ENCODE measurements around the gene MAG.

MAG gene

DNA sequence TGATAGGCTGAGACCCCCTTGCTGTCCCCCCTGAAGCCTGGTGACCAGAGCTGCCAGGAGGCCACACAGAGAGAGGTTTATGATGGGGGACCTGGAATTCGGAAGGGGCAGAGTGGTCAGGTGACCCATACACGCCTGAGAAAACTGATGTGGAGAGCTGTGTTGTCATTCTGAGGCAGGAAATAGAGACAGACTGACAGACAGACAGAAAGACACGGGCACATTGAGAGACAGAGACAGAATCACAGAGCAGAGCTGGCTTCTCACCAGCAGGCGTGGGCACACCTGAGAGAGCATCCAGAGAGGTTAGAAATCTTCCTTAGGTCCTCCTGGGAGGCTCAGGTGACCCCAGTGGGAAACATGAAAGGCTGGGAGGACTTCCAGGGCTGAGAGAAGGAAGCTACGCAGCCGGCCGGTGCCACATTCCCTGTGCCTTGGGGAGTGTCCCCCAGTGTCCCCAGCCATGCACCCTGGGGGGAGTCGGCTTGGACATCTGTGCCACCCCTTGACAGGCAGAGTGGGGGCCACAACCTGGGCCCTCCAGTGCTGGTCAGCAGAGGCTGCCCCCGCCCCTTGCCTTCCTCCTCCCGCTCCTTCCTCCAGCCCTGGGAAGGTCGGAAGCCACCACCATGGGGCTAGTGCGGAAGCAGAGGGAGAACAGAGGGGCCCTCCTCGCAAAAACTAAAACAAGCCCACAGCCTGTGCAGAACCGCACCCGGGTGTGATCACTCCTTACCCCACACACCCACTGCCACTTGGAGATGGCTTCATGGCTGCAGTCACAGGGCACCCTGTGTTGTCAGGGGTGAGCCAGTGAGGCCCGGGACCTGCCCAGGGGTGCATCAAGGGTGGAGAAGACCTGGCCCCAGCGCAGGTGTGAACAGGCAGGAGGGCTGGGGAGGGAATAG, 57.9 kb downstream of the MAG start:
- TF ChIP-seq, protein P1, sequence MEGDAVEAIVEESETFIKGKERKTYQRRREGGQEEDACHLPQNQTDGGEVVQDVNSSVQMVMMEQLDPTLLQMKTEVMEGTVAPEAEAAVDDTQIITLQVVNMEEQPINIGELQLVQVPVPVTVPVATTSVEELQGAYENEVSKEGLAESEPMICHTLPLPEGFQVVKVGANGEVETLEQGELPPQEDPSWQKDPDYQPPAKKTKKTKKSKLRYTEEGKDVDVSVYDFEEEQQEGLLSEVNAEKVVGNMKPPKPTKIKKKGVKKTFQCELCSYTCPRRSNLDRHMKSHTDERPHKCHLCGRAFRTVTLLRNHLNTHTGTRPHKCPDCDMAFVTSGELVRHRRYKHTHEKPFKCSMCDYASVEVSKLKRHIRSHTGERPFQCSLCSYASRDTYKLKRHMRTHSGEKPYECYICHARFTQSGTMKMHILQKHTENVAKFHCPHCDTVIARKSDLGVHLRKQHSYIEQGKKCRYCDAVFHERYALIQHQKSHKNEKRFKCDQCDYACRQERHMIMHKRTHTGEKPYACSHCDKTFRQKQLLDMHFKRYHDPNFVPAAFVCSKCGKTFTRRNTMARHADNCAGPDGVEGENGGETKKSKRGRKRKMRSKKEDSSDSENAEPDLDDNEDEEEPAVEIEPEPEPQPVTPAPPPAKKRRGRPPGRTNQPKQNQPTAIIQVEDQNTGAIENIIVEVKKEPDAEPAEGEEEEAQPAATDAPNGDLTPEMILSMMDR (IDR thresholded peaks at IDR 0.05; ENCODE audit: control extremely low read depth, extremely low read depth, low read depth, missing control alignments): no peak
- DNase-seq (ENCODE audit: extremely low spot score): peak; percentile 13
- POLR2A ChIA-PET: interaction anchor here (1.1 kb wide), 1 partner anchor 122 kb away, joined by 3 read pairs; no protein-coding TSS in a partner anchor
- CTCF ChIA-PET: interaction anchor here (0.9 to 2.0 kb wide), 7 partner anchors 12 to 146 kb away, joined by 3 to 11 read pairs (median 4); no protein-coding TSS in a partner anchor

DNA sequence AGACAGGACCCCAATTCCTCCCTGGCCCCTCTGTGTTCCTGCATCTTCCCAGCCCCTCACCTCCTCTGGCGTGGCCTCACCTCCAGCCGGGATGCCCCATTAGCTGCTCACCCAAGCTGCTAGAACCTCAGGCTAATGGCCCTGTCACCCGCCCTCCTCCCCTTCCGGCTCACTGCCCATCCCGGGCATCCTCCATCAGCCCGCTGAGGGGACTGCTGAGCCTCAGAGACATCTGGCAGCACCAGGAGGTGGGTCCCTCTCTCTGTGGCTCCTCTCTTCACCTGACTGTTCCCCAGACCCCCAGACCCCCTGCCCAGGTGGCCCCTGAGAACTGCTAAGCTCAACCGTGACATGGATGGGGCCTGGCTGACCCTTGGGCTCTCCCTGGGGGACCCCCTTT, 58.6 kb downstream of the MAG start:
- CTCF ChIA-PET: interaction anchor here (0.7 to 2.0 kb wide), 5 partner anchors 10 to 144 kb away, joined by 3 to 9 read pairs (median 3); no protein-coding TSS in a partner anchor
- POLR2A ChIA-PET: interaction anchor here (0.8 kb wide), 1 partner anchor 13 kb away, joined by 3 read pairs; no protein-coding TSS in a partner anchor
- TF ChIP-seq, protein P1 (IDR thresholded peaks at IDR 0.05; ENCODE audit: control extremely low read depth, extremely low read depth, low read depth, missing control alignments): no peak
- peak; percentile 20 for DNase-seq (ENCODE audit: extremely low spot score)

DNA sequence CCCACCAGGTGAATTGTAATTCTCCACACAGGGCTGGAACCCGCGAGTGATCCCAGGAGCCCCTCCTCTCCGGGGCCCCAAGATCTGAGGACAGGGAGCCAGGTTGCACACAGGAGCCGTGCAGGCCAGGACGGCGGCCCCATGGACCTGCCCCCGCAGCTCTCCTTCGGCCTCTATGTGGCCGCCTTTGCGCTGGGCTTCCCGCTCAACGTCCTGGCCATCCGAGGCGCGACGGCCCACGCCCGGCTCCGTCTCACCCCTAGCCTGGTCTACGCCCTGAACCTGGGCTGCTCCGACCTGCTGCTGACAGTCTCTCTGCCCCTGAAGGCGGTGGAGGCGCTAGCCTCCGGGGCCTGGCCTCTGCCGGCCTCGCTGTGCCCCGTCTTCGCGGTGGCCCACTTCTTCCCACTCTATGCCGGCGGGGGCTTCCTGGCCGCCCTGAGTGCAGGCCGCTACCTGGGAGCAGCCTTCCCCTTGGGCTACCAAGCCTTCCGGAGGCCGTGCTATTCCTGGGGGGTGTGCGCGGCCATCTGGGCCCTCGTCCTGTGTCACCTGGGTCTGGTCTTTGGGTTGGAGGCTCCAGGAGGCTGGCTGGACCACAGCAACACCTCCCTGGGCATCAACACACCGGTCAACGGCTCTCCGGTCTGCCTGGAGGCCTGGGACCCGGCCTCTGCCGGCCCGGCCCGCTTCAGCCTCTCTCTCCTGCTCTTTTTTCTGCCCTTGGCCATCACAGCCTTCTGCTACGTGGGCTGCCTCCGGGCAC, 59.6 kb downstream of the MAG start:
- POLR2A ChIA-PET: interaction anchor here (0.8 kb wide), 1 partner anchor 12 kb away, joined by 3 read pairs; no protein-coding TSS in a partner anchor

DNA sequence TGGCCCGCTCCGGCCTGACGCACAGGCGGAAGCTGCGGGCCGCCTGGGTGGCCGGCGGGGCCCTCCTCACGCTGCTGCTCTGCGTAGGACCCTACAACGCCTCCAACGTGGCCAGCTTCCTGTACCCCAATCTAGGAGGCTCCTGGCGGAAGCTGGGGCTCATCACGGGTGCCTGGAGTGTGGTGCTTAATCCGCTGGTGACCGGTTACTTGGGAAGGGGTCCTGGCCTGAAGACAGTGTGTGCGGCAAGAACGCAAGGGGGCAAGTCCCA, 60.2 kb downstream of the MAG start:
- TF ChIP-seq, protein P1 (IDR thresholded peaks at IDR 0.05; ENCODE audit: control extremely low read depth, extremely low read depth, low read depth, missing control alignments): no peak
- ChIA-PET CTCF (interaction anchor here (1.1 to 7.2 kb wide), 33 partner anchors 10 to 239 kb away, joined by 3 to 125 read pairs (median 8); partner anchors contain the start of gene FFAR2), POLR2A (interaction anchor here (0.6 kb wide), 1 partner anchor 91 kb away, joined by 5 read pairs; no protein-coding TSS in a partner anchor)
- no peak for DNase-seq (ENCODE audit: extremely low spot score)

More for the DNA sequence above, 59.6 kb downstream of the MAG start:
- TF ChIP-seq, protein P1 (IDR thresholded peaks at IDR 0.05; ENCODE audit: control extremely low read depth, extremely low read depth, low read depth, missing control alignments): no peak
- CTCF ChIA-PET: interaction anchor here (0.8 to 7.2 kb wide), 17 partner anchors 11 to 180 kb away, joined by 3 to 125 read pairs (median 9); no protein-coding TSS in a partner anchor
- DNase-seq (ENCODE audit: extremely low spot score): peak; percentile 11

DNA sequence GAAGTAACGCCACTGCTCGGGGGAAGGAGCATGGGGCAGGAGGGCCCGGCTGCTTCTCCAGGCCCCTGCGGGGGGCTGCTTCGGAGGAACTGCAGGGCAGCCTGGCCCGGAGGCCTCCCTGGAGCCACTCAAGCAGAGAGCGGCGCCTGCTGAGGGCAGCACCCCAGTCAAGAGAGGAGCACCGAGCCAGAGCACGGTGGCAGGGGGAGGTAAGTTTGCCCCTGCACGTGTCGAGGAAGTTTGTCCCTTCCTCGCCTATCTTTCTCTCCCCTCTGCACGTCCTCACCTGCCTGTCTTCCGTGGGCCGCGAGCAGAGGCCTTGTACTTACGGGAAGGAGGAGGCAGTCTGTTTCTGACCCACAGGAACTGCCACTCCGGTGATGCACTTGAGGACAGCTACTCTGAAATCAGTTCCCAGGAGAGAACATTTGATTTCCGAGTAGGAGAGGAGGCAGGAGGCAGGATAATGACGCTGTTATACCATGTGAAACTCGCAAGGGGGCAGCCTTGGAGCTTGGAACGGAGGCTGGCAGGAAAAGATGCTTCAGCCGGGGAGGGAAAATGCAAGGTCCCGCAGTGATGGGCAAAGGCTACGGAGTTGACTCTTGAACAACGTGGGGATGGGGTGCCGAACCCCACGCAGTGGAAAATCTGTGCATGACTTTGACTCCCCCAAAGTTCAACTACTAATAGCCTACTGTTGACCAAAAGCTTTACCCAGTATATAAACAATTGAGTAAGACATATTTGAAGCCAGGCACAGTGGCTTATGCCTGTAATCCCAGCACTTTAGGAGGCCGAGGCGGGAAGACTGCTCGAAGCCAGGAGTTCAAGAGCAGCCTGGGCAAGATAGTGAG, 60.7 kb downstream of the MAG start:
- CTCF ChIA-PET: interaction anchor here (0.8 to 7.2 kb wide), 46 partner anchors 9 to 239 kb away, joined by 3 to 125 read pairs (median 6); partner anchors contain the start of gene FFAR2
- POLR2A ChIA-PET: interaction anchor here (0.5 to 1.4 kb wide), 4 partner anchors 90 to 211 kb away, joined by 3 to 5 read pairs (median 4); partner anchors contain the start of gene ATP4A

More for the DNA sequence above, 60.7 kb downstream of the MAG start:
- DNase-seq (ENCODE audit: extremely low spot score): peak; percentile 82
- TF ChIP-seq, protein P1 (IDR thresholded peaks at IDR 0.05; ENCODE audit: control extremely low read depth, extremely low read depth, low read depth, missing control alignments): peak; percentile 79
